AG04449 (cell line): Measurements from ENCODE around the gene SPATA45.

Experiments used
- CTCF ChIA-PET: fragments of 350-600 bp; formaldehyde crosslinking; extraction: SDS; loops from one replicate; lab custom pipeline; 2021; ENCODE audit warnings: antibody characterized with exemption; lab: Yijun Ruan, JAX
- POLR2A ChIA-PET: fragments of 400-600, 350-600 bp; formaldehyde crosslinking; extraction: SDS; loops from one replicate; lab custom pipeline; 2020; ENCODE audit warnings: antibody characterized with exemption, inconsistent platforms; lab: Yijun Ruan, JAX
- DNase-seq: peaks from one replicate; pipeline ENCODE4 v3.0.0-alpha.2; 2010; ENCODE audit warnings: low read depth, low spot score
- H3K4me3 ChIP-seq: 2 replicates; pipeline ENCODE4 v1.5.1; 2011; ENCODE audit warnings: low read depth, mild to moderate bottlenecking, control low read depth, low read length
- TF ChIP-seq, protein P1 (sequence below): IDR thresholded peaks from one replicate; pipeline ENCODE4 v1.5.1; 2011; ENCODE audit warnings: mild to moderate bottlenecking, moderate library complexity, low read length, control low read depth, inconsistent platforms; ENCODE audit not compliant: insufficient read depth; ENCODE audit errors: missing control alignments

The SPATA45 gene

DNA sequence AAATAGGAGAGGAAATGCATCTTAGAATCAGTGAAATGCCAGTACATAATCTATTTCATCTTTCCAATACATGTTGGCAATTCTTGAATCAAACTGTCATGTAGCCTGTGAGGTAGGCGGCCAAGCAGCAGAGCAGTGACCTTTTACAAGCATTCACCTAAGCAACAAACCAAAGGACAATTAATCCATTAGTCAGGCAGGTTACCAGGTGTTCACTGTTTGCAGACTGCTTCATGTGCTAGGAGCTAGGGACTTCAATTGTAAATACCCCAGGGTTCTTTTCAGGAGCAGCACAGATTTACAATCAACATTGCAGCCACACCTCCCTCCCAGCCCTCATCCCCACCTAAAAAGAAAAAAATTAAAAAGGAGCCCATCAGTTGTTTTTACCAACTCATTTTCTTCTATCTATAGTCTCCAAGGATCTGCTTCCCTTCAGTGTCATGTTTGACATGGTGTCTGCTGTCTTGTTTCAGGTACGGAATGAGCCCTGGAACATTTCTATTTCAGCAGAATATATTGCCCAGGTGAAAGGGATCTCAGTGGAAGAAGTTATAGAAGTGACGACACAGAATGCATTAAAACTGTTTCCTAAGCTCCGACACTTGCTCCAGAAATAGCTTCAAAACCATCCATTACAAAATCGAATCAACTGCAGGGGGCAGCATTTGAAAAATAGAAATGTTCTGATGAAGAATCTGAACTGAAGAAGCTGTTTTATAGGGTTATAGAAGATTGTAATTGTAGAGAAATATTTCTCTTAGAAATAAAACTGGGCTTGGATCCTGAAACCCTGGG lies 32.7 kb downstream of the SPATA45 start:
- DNase-seq: no peak
- ChIA-PET CTCF (interaction anchor here (0.6 to 2.3 kb wide), 16 partner anchors 12 to 185 kb away, joined by 3 to 24 read pairs (median 3); no protein-coding TSS in a partner anchor), POLR2A (interaction anchor here (1.1 kb wide), 1 partner anchor 43 kb away, joined by 3 read pairs; the partner anchor contains the start of gene FLVCR1)
- TF ChIP-seq, protein P1, sequence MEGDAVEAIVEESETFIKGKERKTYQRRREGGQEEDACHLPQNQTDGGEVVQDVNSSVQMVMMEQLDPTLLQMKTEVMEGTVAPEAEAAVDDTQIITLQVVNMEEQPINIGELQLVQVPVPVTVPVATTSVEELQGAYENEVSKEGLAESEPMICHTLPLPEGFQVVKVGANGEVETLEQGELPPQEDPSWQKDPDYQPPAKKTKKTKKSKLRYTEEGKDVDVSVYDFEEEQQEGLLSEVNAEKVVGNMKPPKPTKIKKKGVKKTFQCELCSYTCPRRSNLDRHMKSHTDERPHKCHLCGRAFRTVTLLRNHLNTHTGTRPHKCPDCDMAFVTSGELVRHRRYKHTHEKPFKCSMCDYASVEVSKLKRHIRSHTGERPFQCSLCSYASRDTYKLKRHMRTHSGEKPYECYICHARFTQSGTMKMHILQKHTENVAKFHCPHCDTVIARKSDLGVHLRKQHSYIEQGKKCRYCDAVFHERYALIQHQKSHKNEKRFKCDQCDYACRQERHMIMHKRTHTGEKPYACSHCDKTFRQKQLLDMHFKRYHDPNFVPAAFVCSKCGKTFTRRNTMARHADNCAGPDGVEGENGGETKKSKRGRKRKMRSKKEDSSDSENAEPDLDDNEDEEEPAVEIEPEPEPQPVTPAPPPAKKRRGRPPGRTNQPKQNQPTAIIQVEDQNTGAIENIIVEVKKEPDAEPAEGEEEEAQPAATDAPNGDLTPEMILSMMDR: no peak
- no peak overlapping the region for H3K4me3 ChIP-seq

DNA sequence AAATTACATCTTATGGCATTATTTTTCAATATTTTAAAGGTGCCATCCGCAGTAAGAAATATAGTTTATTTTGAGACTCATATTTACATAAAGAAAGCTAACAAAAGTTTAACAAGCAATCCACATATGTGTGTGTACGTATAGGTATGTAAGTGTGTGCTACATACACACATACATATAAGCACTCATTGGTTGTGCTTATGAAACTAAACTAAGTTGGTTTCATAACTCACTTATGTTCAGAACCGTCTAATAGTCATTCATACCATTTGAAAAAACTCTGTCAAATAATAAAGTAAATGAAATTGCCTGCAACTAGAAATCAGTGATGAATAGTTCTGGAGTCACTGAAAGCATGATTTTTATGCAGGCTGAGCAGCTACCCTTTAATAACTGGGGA lies 41.7 kb downstream of the SPATA45 start:
- POLR2A ChIA-PET: no interaction called here
- TF ChIP-seq, protein P1: no peak
- CTCF ChIA-PET: interaction anchor here (1.6 kb wide), 1 partner anchor 57 kb away, joined by 4 read pairs; no protein-coding TSS in a partner anchor
- DNase-seq: no peak
- no peak overlapping the region for H3K4me3 ChIP-seq

DNA sequence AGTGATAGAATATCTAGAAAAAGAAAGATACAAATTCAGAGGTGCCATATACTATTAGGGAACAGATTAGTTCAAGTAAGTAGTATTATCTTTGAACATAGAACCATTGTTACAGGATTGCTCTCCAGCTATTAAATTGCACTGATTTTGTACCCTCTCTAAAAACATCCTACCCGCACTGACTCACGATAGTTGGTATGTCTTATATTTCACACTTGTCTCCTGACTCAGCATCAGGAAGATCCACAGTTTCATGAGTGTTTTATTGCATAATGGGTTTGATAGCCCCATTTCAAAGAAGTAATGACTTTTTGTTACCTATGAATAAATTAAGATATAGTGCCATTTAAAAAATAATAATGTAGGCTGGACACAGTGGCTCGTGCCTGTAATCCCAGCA lies 49.8 kb downstream of the SPATA45 start:
- ChIA-PET POLR2A (no interaction called here), CTCF (interaction anchor here (1.6 to 1.9 kb wide), 2 partner anchors 48 to 133 kb away, joined by 7 read pairs; no protein-coding TSS in a partner anchor)
- DNase-seq: no peak
- no peak overlapping the region for H3K4me3 ChIP-seq
- TF ChIP-seq, protein P1: no peak

DNA sequence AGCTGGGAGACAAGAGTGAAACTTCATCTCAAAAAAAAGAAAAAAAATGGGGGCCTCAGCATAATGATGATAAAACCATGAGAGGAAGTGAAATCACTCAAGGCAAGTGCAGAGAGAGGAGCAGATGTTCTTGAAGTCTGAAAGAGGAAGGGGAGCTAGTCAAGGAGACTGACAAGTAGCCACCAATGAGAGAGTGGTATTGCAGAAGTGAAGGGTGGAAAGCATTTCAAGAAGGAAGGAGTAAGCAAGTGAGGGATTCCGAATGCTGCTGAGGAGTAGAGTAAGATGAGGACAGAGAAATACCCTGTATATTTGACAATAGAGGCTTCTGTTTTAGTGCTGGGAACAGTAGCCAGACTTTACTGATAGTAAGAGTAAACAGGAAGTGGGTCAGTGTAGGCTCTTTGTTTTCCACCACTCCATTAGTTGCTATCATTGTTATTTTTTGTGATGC lies 52.9 kb downstream of the SPATA45 start:
- ChIA-PET CTCF (interaction anchor here (1.6 to 2.3 kb wide), 2 partner anchors 13 to 130 kb away, joined by 6 to 9 read pairs; no protein-coding TSS in a partner anchor), POLR2A (no interaction called here)
- H3K4me3 ChIP-seq: no peak overlapping the region
- DNase-seq: no peak
- TF ChIP-seq, protein P1: no peak

DNA sequence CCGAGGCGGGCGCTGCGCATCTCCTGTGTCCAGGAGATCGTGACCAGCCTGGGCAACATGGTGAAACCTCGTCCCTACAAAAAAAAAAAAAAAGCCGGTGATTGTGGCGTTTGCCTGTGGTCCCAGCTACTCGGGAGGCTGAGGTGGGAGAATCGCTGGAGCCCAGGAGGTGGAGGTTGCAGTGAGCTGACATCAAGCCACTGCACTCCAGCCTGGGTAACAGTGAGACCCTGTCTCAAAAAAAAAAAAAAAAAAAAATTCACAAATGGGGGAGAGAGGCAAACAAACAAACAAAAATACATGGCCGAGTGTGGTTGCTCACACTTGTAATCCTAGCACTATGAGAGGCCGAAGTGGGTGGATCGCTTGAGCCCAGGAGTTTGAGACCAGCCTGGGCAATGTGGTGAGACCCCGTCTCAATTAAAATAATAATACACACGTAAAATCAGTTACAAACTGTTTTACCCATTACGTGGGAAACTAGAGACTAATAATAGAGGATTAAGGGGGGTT lies 55.0 kb downstream of the SPATA45 start:
- TF ChIP-seq, protein P1: no peak
- ChIA-PET POLR2A (no interaction called here), CTCF (interaction anchor here (1.5 to 4.3 kb wide), 5 partner anchors 10 to 203 kb away, joined by 4 to 29 read pairs (median 16); no protein-coding TSS in a partner anchor)
- H3K4me3 ChIP-seq: peak overlapping the region; percentile 95
- no peak for DNase-seq
